HG02885 (cell line): ENCODE results near the gene VKORC1.

Experiments
- ATAC-seq: cut with Tn5 transposase; IDR thresholded peaks from one replicate; pipeline ENCODE4 v1.9.1; 2021; ENCODE audit warnings: mild to moderate bottlenecking; ENCODE audit not compliant: unreplicated experiment, poor library complexity

Gene VKORC1

DNA sequence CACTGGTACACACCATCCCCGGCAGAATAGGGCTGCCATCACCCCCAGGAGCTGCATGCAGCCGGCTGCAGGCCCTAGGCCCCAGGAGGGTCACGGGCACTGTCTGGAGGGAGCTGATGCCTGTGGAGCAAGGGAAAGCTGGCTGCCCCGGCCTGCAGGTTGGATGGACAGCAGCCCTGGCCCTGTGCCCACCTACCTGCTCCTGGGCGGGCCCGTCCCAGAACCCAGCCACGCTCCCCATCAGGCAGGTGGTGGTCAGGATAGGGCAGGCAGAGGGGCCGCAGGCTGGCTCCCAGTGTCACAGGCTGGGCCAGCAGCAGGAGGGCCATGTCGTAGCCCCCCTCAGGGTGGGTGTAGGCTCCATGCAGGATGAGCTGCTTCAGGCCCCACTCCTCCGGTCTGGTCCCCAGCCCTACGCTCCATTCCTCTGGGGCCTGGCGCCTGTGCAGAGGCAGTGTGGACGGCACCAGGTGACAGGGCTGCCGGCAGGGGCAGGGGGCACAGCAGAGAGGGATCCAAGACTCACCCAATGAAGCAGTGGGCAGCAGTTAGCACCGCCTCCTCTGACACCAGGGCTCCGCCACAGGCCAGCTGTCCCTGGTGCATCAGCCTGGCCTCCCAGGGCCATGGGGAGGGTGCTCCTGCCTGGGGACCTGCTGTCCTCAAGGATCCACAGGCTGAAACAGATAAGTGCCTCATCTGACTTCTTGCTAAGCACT, 9.9 kb downstream of the VKORC1 start:
- no peak for ATAC-seq

- no peak for ATAC-seq
Observed at GRCh38 chr16:31083981-31084380, 10.6 kb downstream of the VKORC1 start.

DNA sequence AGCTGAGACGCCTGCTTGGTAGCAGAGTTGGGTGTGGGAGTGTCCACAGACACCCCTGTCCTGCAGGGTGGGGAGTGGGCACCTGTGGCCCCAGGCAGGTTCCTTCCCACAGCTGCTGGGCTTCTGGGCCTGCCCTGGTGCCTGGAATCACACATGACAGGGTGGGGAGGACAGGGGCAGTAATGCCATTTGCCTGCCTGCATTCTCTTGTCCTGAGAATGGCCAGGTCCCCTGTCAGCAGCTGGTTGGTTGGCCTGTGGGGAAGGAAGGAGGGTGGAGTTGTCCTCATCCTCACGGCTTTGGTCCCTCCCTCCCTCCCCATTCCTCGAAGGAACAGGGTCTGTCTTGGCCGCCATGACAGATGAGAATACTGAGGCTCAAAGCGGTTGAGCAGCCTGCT, 11.0 kb downstream of the VKORC1 start:
- ATAC-seq = no peak

DNA sequence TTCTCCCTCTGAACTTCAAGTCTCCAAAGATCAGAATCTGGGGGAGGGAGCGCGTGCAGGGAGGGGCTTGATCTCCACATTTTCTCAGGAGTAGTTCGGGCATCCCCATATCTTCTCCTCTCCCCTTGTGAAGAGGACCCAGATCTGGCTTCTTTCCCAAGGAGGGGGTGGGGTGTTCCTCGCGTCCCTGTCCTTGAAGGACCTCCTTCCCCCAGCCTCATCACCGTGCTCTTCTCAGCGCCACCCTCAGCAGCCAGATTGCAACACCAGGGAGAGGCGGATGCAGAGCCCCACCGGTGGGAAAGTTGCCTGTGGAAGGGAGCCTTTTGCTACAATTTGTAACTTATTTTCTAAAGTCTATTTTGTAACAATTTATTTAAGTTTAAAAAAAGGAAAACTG, 11.5 kb downstream of the VKORC1 start:
- no peak for ATAC-seq

GRCh38 chr16:31082368-31083045, 12.1 kb downstream of the VKORC1 start:
- ATAC-seq = no peak

DNA sequence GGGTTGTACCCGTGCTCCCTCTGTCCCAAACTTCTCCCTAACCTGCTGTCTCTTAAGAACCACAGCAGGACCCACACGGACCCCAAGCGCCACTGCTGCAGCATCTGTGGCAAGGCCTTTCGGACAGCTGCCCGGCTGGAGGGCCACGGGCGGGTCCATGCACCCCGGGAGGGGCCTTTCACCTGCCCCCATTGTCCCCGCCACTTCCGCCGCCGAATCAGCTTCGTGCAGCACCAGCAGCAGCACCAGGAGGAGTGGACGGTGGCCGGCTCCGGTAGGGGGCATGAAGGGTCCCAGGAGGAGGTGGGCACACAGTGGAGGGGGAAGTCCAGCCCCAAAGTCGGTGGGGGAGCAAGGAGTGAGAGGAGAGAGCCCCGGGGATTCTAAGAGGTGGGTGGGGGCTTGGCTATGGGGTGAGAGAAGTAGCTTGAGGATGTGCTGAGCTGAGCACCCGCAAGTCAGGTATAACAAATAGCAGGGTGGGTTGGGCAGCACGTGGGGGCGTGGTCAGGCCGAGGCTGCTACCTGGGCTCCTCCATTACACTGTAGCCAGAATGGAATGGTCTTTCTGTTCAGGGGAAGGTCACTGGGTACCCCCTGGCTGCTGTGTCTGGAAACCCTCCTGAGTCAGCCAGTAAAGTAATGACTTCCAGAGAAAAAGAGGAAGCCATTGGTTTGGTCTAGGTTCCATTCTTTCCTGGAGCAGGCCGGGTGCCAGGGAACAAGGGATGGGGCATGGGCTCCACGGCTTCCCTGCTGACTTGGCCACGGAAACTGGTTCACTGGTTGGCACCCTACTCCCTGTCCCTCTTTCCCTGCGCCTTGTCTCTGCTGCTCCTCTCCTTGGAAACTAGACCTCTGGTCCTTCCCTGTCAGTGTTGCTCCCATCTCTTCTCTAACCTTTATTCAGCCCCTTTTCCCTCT, 12.9 kb downstream of the VKORC1 start:
- no peak for ATAC-seq

GRCh38 chr16:31080756-31081419, 13.7 kb downstream of the VKORC1 start:
- no peak for ATAC-seq

DNA sequence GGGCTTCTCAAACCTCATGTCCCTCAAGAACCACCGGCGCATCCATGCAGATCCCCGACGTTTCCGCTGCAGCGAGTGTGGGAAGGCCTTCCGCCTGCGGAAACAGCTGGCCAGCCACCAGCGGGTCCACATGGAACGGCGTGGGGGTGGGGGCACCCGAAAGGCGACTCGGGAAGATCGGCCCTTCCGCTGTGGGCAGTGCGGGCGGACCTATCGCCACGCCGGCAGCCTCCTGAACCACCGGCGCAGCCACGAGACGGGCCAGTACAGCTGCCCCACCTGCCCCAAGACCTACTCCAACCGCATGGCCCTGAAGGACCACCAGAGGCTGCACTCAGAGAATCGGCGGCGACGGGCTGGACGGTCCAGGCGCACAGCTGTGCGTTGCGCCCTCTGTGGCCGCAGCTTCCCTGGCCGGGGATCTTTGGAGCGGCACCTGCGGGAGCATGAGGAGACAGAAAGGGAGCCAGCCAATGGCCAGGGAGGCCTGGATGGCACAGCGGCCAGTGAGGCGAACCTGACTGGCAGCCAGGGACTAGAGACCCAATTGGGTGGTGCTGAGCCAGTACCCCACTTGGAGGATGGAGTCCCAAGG, 14.5 kb downstream of the VKORC1 start:
- no peak for ATAC-seq

GRCh38 chr16:31079342-31079944, 15.2 kb downstream of the VKORC1 start:
- ATAC-seq = no peak

GRCh38 chr16:31078597-31079341, 15.8 kb downstream of the VKORC1 start:
- no peak for ATAC-seq

DNA sequence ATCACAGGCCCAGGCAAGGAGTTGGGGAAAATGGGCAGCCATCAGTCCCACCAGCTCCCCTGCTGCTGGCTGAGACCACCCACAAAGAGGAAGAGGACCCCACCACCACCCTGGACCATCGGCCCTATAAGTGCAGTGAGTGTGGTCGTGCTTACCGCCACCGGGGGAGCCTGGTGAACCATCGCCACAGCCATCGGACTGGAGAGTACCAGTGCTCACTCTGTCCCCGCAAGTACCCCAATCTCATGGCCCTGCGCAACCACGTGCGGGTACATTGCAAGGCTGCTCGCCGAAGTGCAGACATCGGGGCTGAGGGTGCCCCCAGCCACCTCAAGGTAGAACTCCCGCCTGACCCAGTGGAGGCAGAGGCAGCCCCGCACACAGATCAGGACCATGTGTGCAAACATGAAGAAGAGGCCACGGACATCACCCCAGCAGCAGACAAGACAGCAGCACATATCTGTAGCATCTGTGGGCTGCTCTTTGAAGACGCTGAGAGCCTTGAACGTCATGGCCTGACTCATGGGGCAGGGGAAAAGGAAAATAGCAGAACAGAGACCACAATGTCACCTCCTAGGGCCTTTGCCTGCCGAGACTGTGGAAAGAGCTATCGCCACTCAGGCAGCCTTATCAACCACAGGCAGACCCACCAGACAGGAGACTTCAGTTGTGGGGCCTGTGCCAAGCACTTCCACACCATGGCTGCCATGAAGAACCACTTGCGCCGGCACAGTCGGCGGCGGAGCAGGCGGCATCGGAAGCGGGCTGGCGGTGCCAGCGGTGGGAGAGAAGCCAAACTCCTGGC, 16.8 kb downstream of the VKORC1 start:
- no peak for ATAC-seq

- ATAC-seq = no peak
Observed at GRCh38 chr16:31077024-31077423, 17.6 kb downstream of the VKORC1 start.

GRCh38 chr16:31076319-31076718, 18.3 kb downstream of the VKORC1 start:
- no peak for ATAC-seq

- no peak for ATAC-seq
Observed at GRCh38 chr16:31074814-31075183, 19.8 kb downstream of the VKORC1 start.

DNA sequence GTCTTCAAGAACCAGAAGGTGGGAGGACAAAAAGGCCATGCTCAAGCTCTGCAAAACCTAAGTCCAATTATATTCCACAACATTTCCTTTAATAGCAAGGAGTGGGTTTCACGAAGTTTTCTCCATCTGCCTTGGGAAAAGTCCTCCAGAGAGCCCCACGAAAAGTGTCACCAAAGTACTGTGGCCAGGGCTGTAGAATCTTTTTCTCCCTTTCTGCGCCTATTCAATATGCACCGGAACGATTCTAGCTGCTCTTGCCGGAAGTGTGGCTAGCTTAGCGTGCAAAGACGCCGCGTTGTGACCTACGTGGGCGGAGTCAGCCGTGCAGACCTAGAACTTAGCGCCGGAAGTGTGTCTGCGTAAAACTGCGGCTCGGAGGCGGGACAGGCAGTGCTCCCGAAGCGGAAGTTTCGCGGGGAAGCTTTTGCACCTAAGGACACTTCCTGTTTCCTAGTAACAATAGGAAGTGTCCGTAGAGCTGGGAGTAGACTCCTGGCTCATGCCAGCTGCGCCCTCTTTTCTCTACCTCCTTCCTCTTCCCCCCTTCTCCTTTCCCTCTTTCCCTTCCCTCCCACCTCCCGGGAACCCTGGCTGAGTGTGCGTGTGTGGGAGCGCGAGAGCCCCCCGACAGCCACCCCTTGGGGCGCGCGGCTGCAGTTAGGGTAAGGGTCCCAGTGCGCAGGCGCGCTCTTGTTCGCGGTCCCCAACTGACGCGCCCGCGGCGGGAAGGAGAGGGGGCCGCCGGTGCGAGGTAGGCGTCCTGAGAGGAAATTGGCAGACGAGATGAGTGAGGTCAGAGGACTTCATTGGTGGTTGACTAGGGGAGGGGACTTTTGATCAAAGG, 20.4 kb downstream of the VKORC1 start, which contains the start of the genes ZNF646 and ZNF668:
ZNF646 (plus strand) TSS at position 453 of the 844 bp plus-strand sequence. CDS start 1,903 bp downstream, outside the sequence.
ZNF668 (minus strand) TSS at position 271 of the 844 bp plus-strand sequence. CDS start 9,781 bp downstream, outside the sequence.
- peak; percentile 71 for ATAC-seq

- ATAC-seq = peak; percentile 55
Observed at GRCh38 chr16:31073142-31073969, 21.2 kb downstream of the VKORC1 start.
